Stimulated activated CD8-positive, alpha-beta memory T cell treated with anti-CD3 and anti-CD28 coated beads, Interleukin-4, amount 100 ng/mL, for 24 hours (primary cell): Measurements from ENCODE around the gene NTRK3.
A peak's percentile ranks its signal among the peaks of the same experiment; 100 is the strongest.

Experiments used
- DNase-seq: peaks from one replicate; pipeline ENCODE4 v3.0.0-alpha.2; 2020; ENCODE audit warnings: low read depth

The NTRK3 gene

DNA sequence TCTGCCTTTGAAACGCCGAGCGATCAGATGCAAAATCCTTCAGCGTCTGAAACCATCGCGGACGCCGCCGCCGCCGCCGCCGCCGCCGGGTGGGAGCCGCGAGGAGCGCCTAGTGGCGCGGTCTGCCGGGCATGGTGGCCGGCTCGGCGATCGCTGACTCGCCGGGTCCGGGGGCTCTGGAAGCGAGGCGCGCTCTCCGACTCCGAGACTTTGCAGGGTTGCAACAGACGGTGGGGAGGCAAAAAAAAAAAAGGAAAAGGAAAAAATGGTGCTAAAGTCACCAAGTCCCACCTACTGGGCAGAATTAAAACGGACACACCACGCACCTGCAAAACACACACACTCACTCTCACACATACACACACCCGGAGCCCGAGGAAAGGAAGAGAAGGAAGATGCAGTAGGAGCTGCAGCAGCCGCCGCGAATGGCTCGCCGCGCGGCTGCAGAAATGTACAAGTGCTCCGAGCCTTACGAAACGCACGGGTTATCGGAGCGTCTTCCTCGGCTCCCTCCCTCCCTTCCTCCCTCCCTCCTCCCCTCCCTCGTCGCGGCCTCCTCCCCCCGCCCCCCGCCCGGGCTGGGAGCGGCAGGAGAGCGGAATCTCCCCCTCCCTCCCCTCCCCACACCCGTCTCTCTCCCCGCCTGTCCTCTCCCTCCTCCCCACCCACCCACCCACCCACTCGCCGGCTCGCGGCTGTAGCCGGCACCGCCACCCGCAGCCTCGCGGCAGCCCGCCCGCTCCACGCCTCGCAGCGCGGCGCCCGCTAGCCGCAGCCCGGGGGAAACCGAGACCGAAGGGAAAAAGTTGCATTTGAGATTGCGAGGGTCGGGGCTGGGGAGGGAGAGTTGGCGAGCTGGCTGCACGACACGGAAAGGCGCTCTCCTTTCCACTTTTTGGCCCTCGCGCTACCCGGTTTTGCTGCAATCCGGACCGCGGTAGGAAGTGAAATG, at the start of gene NTRK3:
TSS of gene NTRK3 (minus strand) at position 461 of the 952 bp plus-strand sequence. CDS start 586 bp downstream, outside the sequence.
- no peak for DNase-seq

DNA sequence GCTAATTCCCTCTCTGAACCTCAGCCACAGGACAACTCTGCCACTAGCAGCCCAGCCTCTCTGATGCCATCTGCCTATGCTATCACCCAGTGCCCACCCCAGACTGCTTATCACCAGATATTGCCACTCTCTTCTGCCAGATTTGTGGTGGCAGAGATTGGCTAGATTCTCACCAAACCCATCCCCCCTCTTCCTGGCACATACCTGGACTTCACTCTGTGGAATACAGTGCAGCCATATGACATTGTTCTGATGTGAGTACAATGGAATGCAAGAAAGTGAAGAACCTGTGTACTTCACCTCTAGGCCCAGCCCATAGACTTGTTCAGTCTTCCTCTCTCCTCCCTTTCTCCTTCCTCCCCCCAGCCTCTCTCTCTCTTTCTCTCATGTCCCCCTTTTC, 46.9 kb upstream of the NTRK3 start:
- no peak for DNase-seq

DNA sequence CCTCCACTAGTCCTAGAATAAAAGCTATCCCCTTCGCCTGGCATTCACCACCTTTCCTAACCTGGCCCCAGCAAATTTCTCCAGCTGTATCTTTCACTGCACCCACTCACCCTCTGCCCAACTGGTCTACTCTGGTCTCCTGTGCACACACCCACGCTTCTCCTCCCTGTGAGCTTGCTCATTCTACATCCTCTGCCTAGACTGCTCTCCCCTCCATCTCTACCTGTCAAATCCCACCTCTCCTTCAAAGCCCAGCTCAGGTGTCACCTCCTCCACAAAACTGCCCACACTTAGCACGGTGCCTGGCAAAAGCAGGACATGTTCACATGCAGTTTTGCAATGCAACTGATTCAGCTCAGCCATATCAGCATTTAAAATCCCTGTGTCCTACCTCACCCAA, 45.8 kb upstream of the NTRK3 start:
- DNase-seq, result no peak

DNA sequence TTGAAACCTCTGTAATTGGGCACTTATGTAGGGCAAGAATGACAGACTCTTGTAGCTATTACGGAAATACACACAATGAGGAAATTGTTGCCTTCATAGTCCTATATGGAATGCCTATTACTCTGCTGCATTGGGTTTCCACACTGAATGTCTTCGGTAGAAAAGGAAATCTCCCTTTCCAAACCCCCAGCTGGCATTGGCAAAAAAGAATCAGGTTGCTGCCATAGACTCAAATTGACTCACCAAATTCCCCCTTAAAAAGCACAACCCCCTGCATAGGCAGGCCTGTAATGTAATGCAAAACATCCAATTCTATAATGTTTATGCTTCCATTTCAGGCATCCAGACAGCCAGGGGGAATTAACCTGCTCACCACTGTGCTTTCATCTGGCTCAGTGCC, 44.8 kb upstream of the NTRK3 start:
- DNase-seq, result no peak

DNA sequence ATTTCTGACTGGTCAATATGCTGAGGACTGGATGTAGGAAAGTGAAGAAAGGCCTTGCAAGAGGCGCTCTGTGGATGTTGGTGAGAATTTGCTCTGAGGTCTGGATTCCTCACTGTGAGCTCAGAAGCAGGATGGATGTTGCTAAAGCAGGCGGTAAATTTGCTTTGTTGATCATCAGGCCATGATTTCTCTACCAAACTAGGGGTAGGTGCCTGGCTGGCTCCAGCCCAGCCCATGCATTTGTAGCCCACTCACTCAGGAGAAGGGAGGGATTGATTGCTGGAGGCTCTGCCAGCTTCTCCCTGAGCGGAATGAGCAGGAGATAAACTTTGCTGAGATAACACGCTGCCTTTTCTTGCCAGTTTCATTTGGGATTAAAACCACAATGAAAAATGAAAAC, 44.3 kb upstream of the NTRK3 start:
- DNase-seq, result no peak

DNA sequence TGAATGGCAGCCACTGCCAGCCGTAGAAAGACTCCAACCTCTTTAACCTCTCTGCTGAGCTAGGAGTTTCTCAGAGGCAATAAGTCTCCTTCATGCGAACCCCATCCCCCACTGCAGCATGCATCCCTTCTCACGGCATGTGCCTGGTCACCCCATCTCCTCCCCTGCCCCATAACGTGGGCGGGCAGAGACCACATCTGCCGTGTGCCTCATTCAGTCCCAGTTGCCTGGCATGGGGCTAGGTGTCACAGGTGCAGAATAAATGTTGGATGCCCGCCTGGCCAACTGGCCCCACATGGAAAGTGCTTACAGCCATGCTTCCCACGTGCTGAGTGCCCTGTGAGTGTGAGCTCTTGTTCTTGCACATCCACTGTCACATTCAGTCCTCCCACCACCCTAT, 43.5 kb upstream of the NTRK3 start:
- no peak for DNase-seq

DNA sequence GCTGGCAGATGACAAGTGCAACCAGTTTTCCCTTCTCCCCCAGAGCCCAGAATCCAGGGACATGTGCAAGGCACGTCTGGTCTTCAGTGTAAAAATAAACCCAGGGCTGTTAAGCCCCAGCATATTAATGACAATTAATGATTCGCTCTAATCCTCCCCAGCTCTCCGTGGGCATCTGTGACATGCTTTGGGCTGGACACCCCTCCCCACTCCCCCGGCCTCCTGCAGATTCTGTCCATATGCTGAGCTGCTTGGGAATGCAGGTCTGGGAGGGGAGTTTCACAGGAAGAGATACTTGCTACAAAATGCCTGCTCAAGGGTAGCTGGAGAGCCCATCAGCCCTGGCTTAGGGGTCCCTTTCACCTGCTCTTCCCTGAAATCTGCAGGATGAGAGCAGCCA, 43.0 kb upstream of the NTRK3 start:
- no peak for DNase-seq

DNA sequence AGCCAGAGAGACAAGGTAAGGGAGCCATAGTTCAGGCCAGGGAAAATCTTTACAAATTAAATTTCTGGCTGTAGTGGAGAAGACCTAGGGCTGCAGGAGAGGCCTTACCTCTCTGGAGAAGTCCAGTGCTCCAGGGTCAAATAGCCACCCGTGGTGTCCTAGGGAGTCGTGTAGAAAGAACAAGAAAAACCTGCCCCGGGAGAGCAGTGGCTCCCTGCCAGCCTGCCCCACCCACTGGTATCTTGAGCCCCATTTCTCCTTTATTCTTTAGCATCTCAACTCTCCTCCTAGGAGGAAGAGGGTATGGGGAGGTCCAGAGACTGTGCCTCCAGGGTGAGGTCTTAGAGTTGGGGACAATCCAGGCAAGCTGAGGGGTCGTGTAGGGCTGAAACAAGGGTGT, 32.1 kb upstream of the NTRK3 start:
- DNase-seq, result no peak

DNA sequence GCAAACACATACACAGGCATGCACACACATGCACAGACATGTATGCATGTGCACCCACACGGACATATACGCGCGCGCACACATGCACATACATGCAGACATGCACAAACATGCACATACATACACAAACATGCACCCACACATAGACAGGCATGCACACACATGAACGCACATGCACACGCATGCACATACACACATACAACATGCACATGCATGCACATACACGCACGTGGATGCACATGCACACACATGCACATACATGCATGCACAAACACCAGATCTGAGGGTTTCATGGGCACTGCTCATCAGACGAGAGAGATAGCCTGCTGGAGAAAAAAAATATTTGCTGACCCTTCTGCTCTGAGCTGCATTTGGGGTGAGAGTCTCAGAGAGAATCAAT, 31.7 kb upstream of the NTRK3 start:
- no peak for DNase-seq

DNA sequence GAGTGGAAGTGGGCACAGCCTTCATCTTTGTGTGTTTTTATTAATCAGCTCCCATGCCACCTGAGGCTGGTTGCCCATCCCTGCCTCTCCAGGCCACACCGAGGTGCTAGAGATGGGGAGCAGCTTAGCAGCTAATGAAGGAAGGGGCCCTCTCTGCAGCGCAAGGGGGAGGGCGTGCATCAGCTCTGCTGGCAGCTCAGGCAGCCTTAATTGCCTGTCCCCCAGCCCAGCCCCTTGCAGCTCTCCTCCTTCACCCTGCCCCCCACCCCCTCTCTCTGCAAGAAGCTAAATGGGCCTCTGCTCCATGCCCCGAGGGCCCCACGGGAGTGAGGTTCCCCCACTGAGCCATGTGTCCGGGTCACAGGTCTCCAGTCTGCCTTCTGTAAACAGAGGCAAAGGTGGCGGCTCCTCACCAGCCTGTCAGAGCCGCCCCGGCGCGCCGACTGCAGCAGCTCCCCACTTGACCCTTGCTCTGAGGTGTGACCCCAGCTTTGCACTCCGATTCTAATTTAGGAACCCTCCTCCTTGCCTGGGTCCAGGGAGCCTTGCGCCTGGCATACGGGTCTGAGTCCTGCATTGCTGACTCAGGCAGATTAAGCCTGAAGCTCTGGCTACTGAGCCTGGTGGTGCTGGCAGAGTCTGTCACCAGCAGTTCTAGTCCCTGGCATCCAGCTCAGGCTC, 27.9 kb upstream of the NTRK3 start:
- no peak for DNase-seq

DNA sequence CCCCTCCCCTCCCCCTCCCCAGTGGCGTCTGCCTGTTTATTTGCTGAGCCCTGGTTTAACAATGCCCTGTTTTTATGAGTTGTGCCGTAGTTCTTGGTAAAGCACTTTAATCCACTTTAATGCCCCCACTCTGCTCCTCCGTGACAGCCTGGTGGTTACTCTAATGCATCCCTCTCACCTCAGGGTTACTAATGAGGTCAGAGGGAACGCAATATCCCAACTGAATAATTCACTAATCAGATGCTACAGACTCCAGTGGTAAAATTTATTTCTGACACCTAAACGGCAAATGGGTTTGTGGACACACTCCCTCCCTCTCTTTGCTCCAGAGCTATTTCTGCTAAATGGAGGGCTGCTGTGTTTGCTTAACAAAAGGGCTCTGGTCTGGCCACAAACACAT, 26.1 kb upstream of the NTRK3 start:
- DNase-seq, result no peak

DNA sequence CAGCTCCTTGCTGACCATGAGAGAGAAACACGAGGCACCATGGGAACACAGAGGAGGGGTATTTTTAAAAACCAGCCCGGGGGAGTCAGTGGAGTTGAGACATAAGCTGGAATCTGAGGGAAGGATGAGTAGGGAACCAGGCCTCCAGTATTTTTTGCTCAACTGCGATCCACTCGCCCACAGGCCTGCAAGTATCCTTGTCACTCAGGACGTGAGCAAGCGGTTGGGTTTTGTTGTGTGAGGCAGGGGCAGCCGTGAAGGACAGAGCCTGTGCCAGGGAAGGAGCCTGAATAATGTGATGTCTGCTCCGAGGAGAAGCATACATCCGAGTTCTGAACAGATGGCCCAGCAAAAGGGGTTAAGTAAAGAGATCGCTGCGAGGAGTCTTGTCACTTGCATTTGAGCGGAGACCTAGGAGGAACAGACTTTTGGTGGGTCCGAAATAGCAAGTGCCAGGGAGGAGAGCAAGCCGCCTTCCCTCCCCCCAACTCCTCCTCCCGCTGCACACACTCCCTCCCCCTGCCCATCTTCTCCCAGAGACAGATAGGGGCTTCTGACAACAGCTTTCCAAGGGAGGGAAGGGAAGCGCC, 20.4 kb upstream of the NTRK3 start:
- no peak for DNase-seq

DNA sequence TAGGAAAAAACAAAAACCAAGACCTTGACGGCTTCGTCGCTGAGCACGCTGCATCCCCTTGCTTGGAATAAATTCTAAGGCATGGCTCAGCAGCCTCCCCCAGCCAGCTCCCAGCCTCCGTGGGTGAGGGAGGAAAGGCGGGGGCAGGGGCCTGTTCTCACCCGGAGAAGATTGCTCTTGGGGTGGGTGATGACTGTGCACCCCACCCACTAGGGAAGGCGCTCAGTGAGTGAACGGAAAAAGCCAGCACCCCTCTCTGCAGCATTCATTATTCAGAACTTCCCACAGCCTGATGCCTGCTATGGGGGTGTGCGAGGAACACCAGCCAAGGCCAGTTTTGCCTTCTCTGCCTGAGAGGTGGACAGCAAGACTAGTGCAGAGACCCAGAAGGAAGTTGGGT, 19.3 kb upstream of the NTRK3 start:
- no peak for DNase-seq

DNA sequence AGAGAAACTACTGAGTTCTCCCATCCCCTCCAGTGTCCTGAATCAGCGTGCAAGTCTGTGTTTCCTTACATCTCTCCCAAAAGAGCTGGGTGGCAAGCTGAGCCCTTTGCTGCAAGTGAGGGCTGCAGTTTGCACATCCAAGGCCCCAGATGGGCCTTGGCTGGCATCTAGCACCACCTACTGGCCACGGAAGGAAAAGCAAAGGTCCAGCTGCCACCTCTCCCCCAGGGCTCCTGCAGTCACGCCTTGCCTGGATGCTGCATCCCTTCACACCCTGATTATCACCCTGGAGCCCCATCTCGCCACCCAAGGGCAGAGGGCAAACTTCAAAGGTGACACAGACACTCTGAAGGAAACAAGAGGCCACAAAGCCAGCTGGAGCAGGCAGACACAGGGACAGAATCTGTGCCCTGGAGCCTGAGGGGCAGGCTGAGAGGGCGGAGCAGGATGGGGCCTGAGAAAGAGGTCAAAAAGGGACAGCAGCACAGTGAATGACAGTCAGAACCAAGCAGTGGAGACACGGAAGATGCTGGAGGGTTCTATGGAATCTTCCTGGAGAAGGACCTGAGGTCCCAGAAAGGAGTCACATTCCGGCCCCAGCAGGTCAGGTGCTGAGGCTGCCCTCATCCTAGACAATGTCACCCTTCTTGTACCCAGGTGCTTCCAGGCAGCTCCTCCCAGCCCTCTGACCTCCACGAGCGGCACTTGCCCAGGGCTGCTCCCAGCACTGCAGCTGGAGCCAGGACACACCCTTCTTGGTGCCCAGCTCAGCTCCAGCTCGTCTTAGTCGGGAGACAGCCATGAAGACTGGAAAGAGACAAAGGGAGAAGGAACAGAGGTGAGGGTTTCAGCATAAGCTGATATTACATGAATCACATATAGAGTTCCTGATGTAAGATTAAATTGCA, 18.3 kb upstream of the NTRK3 start:
- peak; percentile 44 for DNase-seq

DNA sequence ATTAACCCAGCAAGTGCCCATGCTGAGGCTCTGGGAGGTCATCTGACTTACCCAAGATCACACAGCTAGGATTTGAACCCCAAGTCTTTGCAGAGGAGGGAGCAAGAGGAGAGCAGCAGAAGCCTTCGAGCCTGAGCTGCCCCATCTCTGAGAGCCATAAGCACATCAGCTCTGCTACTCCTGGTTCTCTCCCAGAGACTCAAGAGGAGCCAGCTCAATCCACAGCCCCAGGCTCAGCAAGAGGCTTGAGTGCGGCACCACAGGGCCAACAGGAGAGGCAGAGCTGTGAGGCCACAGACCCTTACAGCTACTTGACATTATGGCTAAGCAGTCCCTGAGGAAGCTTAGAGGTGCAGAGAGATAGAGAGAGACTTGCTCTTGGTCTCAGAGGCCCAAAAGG, 15.9 kb upstream of the NTRK3 start:
- no peak for DNase-seq

DNA sequence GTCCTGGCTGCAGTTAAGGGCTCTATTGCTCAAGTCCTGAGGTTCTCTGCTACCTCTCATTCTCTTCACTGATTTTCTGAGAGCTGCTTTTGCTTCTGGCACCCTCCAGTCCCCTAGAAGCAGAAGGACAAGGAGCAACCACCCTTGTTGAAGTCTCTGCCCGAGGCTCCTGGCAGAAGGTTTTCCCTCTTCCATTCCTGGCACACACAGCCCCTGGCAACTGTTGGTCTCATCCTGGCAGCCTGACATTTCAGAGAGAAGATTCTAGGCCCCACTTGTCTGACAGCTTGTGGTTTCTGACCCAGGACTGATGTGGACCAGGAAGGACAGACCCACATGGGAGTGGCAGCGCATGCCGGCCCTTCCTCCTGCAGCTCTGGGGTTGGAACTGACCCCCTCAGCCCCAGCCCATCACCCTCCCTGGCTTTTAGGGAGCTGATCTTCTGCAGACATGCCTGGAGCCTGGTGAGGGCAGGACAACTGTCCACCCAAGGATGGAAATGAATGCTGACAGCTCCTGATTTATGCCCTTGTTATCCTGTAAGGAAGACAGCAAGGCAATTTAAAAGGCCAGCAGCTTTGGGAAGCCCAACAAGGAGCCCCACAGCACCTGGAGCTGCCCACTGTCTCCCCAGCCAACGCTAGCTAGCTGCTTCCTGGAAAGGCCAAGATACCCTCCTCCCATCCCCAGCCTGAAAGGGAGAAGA, 13.0 kb upstream of the NTRK3 start:
- no peak for DNase-seq

DNA sequence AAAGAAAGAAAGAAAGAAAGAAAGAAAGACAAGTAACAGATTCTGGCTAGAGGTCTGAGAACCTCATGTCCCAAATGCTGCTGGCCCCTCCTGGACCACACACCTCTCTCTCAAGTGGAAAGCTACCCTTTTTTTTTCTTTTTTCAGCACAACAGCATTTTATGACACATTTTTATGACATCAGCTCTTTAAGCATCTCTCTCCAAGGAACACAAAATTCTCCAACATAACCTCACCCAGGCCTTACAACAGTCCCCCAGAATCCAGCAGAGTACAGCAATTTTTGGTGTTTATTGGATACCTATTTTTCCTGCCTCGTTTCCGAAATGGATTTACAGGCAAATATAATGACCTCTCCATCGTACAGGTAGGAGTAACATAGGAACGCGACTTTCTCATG, 11.2 kb upstream of the NTRK3 start:
- no peak for DNase-seq

DNA sequence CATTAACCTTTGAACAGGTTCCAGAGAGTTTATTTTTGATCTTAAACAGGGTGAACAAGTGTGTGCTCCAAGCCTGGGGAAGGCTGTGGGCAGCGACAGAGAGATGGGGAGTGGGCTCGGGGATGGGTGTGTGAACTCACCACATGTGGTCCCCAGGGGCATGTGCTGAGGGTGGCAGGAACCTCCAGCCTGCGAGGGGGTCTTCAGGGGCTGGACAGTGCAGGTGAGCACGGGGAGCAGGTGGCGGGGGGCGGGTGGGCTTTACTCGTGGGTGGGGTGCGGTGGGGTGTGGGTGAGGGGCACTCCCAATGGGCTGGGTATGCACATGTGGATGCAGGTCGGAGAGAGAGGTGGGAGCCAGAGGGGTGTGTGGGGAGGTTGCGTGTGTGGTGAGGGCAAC, 9.6 kb upstream of the NTRK3 start:
- no peak for DNase-seq

DNA sequence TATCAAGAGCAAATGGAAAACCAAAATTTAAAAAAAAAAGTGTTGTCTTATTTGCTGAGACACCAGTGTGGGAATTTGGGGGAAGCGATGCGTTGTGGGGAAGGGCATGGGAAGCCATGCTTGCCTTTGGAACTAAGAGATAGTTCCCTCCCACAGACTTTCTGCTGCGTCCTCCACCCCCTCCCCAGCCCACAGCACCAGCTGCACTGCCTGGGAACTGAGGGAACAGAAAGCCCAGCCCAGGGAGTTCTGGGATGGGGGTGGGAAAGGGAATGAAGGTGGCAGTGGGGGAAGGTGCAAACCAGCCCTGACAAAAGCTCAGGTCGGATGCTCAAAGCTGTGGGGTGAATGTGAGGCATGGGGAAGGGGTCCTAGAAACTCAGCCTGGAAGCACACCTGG, 8.1 kb upstream of the NTRK3 start:
- no peak for DNase-seq

DNA sequence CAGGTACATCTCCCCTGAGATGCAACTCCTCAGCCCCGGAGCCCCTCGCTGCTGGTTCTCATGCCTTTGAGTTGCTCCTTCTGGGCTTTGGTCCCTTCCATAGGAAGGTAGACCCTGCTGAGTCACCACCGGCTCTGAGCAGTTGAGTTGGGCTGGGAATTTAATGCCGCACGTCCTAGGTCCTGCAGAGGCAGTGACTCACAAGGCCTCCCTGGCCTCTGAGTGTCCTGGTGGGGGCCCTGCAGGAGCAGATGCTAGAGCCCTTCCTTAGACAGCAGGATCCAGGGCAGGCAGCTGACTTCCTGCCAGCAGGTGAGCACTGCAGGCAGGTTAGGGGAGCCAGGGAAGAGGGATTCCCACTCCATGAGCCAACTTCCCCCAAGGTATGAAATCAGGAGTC, 5.5 kb upstream of the NTRK3 start:
- DNase-seq, result no peak

DNA sequence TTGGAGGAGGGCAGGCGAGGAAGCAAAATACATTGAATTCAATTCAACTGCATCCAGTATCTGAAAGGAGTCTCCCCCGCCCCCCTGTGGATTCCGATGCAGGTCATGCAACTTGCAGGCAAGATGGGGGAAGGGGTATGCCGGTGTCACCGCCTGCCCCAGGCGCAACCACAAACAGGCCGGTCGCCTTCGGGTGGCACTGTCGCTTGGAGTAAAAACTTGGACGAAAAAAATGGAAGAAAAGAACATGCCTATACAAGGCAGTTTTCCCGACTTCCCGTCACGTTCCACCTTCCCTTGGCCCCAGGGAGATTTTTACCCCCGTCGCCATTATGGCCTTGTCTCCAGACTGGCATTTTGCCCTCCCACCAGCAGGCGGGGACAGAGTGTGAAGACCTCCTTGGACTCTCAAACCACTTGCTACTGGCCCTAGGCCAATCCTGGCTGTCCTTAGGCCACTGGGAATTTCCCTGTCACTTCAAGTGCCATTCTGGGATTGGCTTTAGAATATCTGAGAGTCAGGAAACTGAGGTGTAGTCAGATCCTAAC, 1.6 kb upstream of the NTRK3 start:
- DNase-seq, result no peak
